Measurements from ENCODE around the gene SFTPB.
"Not testable (repeated sequence)": the region's sequence is repeated elsewhere in the genome, so short reads cannot be mapped to it uniquely, and the experiment has no call there.

SFTPB gene

DNA sequence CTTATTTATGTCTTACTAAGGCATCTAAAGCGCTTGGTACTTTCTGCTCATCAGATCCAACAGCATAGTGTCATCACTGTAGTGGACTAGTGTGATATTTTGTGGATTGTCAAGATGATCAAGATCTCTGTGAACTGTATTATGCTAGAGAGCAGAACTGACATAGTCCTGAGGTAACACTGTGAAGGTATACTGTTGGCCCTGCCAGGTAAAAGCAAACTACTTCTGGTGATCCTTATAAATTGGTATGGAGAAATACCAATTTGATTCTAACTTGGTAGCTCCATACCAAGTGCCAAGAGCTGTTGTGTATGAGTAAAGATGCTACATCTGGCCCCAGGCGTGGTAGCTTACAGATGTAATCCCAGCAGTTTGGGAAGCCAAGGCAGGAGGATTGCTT lies 15.9 kb downstream of the SFTPB start:
- no peak for DNase-seq

- DNase-seq = no peak
Observed at GRCh38 chr2:85651097-85651496, 16.9 kb downstream of the SFTPB start.

- DNase-seq = no peak
Observed at GRCh38 chr2:85650456-85650855, 17.5 kb downstream of the SFTPB start.

DNA sequence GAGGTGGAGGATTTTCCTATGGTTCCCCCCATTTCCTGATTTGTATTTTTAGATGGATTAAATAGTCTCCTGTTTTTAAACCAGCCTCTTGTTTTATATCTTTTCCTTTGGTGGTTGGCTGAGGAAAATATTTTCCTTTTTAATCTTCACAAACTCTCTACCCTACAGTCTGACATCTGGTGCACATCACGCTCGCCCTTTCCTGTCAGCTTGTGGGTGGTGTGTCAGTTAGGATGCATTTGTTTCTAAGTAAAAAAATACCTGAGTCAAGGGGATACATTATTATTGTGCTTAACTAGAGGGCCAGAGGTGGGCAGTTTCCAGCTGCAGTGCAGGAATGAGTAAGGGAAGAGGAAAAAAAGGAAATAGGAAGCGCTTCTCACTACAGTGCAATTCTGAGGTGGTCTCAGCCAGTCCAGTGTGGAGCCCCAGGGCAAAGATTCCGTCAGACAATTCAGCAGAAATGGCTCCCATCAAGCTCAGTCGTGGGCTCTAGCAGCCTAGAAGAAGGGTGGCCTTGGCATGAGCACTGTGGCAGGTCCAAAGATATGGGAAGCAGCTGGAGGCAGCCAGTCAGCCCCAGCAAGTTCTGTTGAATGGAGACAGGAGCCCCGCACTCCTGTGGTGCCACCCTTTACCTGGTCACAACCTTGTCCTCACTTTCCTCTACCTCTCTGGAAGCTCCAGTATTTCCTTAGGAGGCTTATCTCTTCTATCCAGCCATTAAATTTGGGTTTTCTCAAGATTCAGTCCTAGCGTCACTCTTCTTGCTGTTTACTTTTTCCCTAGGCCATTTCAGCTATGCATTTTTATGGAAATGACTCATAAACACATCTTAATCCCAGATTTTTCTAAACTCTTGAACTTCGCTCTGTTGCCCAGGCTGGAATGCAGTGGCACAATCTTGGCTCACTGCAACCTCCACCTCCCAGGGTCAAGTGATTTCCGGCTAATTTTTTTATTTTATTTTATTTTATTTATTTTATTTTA lies 18.5 kb downstream of the SFTPB start:
- no peak for DNase-seq

GRCh38 chr2:85648619-85649018 lies 19.4 kb downstream of the SFTPB start:
- DNase-seq = no peak

DNA sequence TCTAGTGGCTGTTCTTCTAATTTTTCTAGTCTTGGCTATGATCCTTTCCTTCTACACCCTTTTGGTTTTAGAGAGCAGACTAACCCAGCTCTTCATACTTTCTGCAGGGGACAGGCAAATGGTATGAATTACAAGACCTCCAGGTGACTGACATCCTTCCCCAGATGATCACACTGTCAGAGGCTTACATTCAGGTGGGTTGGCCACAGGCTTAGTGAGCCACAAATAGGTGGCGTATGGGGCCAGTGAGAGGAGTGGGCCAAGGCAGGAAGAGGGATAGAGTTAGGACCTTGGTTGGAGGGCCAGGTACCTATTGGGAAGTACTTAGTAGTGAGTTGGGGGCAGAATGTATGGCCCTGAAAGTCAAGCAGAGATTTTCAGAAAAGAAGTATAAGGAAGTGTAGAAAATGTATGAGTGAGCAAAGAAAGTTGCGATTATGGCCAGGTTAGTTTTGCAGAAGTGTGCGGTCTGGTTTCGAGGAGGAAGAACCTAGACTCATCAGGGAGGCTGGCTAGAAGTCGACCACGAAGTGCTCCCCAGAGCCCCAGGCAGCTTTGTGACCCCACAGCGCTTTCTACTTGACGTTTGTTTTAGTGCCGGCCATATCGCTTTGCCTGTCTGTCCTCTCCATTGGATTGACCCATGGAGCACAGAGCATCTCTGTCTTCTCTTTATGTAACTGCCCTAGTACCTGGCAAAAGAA lies 20.0 kb downstream of the SFTPB start:
- no peak for DNase-seq

- no peak for DNase-seq
Observed at GRCh38 chr2:85646166-85646565, 21.8 kb downstream of the SFTPB start.

- DNase-seq = no peak
Observed at GRCh38 chr2:85644909-85645308, 23.1 kb downstream of the SFTPB start.

- DNase-seq = no peak
Observed at GRCh38 chr2:85642725-85643124, 25.3 kb downstream of the SFTPB start.

DNA sequence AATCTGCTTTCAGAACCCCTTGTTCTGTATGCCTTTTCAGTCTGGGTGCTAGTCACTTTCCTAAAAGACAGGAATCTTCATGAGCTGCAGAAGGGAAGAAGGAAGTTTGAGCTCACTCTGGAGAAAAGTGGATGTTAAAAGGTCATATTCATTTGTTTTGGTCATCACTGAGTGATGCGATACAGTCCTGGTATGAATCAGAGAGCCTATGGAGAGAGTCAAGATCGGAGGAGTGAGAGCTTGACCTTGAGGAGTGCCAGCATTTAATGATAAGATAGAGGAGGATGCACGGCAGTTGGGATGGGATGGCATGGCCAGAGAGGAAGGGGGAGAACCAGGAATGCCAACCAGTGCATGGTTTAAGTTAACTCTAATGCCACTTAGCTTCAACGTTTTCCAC lies 32.4 kb downstream of the SFTPB start:
- no peak for DNase-seq

GRCh38 chr2:85635011-85635410 lies 33.0 kb downstream of the SFTPB start:
- DNase-seq = no peak

- no peak for DNase-seq
Observed at GRCh38 chr2:85631316-85631715, 36.7 kb downstream of the SFTPB start.

GRCh38 chr2:85628658-85629057 lies 39.3 kb downstream of the SFTPB start:
- no peak for DNase-seq

DNA sequence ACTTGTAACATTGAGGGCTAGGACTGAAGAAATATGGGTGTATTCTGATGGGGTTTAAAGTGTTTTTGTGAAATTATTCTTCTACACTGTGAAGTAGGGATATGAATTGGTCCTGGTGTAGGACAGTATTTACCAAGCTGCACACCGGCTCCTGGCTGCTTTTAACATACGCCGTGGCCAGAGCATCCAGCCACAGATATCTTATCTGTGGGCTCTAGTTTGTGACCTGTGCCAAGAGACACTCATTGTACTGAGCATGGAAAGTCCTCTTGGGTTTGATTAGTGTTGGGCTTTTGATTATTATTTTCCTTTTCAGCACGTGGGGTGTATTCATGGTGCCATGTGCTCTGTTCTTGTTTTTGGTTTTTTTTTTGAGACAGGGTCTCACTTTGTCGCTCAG lies 44.0 kb downstream of the SFTPB start:
- no peak for DNase-seq

DNA sequence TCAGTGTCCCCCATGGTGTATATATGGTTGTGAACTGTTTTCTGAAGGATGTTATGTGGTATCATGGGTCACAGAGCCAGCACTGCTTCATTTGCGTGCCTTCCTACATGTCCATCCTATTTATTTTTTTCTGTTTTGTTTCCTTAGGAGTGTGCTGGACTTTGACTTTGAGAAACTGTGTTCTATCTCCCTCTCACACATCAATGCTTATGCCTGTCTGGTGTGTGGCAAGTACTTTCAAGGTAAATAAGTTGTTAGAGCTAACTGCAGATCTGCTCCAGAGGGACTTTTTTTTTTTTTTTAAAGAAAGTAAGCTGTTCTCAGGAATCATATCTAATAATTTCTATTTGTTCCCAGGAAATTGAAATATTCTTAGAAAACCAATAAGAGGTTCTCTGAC lies 46.7 kb downstream of the SFTPB start:
- no peak for DNase-seq

DNA sequence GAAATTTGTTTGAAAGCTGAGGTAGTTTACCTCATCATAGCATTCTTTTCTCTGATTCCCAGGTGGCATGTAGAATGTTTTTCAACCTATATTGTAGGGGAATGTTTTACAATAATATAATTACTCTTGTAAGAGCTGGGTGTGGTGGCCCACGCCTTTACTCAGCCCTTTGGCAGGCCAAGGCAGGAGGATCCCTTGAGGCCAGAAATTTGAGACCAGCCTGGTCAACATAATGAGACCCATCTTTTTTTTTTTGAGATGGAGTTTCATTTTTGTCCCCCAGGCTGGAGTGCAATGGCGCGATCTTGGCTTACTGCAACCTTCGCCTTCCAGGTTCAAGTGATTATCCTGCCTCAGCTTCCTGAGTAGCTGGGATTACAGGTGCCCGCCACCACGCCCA lies 48.4 kb downstream of the SFTPB start:
- no peak for DNase-seq

- not testable (repeated sequence) for DNase-seq
Observed at GRCh38 chr2:85617723-85618122, 50.3 kb downstream of the SFTPB start.

- no peak for DNase-seq
Observed at GRCh38 chr2:85615413-85615728, 52.6 kb downstream of the SFTPB start.

DNA sequence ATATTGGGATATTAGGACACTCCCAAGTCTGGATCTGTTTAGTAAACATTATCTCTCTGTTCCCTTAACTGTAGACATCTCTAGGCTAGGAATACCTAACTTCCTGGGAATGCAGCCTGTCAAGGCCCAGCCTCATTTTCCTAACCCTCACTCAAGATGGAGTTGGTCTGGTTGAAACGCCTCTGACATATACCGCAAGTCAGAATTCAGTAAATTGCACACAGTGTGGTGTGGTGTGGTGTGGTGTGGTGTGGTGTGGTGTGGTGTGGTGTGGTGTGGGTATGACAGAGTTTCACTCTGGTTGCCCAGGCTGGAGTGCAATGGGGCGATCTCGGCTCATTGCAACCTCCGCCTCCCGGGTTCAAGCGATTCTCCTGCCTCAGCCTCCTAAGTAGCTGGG lies 53.2 kb downstream of the SFTPB start:
- DNase-seq = not testable (repeated sequence)

GRCh38 chr2:85613717-85614515 lies 54.1 kb downstream of the SFTPB start:
- DNase-seq = no peak

- DNase-seq = peak; percentile 79
Observed at GRCh38 chr2:85611705-85612587, 56.1 kb downstream of the SFTPB start, which contains the start of gene C2orf68. Gene C2orf68, minus strand, starts transcription at chr2:85612066. Its CDS starts 82 bp downstream, at chr2:85611984.

- no peak for DNase-seq
Observed at GRCh38 chr2:85611217-85611704, 56.7 kb downstream of the SFTPB start.

All from NCI-H1436 (cell line).